ENCODE data around the gene STXBP5. TPM values are rescaled to one million over a fixed set of nuclear protein-coding genes. Genes with fewer than 3 reads are reported as not detected.

Gene STXBP5
- total RNA-seq, 4 donors from 2014 or later = 20.8 to 34.4 (median 23.1) TPM

DNA sequence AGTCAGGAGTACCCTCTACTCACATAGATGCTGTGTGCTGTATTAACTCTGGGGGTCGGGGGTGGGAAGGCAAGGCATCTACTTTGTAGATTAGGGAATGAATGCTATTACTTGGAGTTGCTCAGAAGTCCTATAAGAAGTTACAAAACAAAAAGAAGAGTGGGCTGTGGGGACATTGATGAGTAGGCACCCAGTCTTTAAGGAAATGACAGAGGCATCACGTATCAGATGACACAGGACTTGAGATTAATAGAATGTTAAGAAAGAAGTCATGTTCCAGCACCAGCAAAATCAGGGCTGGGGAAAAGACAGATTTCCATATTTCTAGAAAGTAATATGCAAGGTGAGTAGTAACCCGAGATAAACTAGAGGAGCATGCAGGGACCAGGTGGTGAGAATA, 19.0 kb upstream of the STXBP5 start:
- no peaks in the 10 kb centered on the region for H3K9me3 ChIP-seq
- H3K4me1 ChIP-seq = no peaks in the 10 kb centered on the region
- no peaks in the 10 kb centered on the region for H3K27me3 ChIP-seq
- H3K36me3 ChIP-seq = no peaks in the 10 kb centered on the region
- H3K27ac ChIP-seq = no peak overlapping the region
- H3K4me3 ChIP-seq = no peak overlapping the region
- WGBS, 2 donors (ENCODE audit: low coverage in 1 of 2) = 73 to 78% methylated on average over 2 to 3 of the region's 3 CpGs
- TF ChIP-seq, protein P1, sequence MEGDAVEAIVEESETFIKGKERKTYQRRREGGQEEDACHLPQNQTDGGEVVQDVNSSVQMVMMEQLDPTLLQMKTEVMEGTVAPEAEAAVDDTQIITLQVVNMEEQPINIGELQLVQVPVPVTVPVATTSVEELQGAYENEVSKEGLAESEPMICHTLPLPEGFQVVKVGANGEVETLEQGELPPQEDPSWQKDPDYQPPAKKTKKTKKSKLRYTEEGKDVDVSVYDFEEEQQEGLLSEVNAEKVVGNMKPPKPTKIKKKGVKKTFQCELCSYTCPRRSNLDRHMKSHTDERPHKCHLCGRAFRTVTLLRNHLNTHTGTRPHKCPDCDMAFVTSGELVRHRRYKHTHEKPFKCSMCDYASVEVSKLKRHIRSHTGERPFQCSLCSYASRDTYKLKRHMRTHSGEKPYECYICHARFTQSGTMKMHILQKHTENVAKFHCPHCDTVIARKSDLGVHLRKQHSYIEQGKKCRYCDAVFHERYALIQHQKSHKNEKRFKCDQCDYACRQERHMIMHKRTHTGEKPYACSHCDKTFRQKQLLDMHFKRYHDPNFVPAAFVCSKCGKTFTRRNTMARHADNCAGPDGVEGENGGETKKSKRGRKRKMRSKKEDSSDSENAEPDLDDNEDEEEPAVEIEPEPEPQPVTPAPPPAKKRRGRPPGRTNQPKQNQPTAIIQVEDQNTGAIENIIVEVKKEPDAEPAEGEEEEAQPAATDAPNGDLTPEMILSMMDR (IDR thresholded peaks at IDR 0.05) = no peak
- TF ChIP-seq POLR2A (IDR thresholded peaks at IDR 0.05) (no peak), POLR2AphosphoS5 (IDR thresholded peaks at IDR 0.05) (no peak), EP300 (IDR thresholded peaks at IDR 0.05) (no peak)
- no peak for ATAC-seq

DNA sequence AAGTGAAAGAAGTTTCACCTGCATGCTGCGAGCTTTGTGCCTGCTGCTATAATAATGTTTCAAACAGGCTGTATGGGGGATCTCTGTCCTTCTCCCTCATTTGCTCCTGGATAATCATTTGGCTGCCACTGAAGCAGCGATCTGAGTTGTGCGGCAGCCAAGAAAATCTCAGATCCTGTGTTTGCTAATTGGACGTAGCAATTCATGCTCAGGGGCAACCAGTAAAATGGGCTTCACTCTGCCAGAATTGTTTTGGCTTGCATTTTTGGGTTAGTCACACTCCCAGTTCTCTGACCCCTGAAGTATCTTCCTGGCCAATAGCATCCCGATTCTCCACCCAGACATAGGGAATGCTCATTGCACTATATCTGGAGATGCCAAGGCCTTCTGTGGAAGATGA, 13.7 kb upstream of the STXBP5 start:
- Histone ChIP-seq H3K27me3 (no peaks in the 10 kb centered on the region), H3K36me3 (no peaks in the 10 kb centered on the region), H3K27ac (no peak overlapping the region), H3K4me3 (no peak overlapping the region), H3K4me1 (no peaks in the 10 kb centered on the region), H3K9me3 (no peaks in the 10 kb centered on the region)
- TF ChIP-seq, protein P1 (IDR thresholded peaks at IDR 0.05) = no peak
- TF ChIP-seq POLR2AphosphoS5 (IDR thresholded peaks at IDR 0.05) (no peak), EP300 (IDR thresholded peaks at IDR 0.05) (no peak), POLR2A (IDR thresholded peaks at IDR 0.05) (no peak)
- 75 to 85% methylated on average over 4 to 5 of the region's 5 CpGs for WGBS, 2 donors (ENCODE audit: low coverage in 1 of 2)
- no peak for ATAC-seq

DNA sequence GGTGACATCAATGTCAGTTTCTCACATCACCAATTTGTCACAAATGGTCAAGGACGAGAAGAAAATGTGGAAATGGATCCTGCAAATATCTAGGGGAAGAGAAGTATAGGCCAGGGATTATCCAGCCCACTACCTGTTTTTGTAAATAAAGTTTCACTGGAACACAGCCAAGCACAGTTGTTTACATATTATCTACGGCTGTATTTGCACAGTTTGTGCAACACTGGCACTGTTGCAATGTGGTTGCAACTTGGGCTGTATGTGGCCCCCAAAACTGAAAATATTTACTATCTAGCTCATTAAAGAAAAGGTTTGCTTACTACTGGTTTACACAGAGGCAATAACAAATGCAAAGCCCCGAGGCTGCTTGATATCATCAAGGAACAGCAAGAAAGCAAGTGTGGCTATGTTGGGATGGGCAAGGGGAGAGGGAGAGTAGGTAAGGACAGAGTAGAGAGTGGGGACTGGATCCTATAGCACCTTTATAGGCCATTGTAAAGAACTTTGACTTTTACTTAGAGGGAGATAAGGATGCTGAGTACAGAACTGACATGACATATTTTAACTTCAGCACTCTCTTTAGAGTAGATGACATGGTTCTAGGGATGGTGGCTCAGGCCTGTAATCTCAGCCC, 11.8 kb upstream of the STXBP5 start:
- Histone ChIP-seq H3K4me3 (no peak overlapping the region), H3K9me3 (no peaks in the 10 kb centered on the region), H3K27ac (no peak overlapping the region), H3K27me3 (no peaks in the 10 kb centered on the region), H3K36me3 (no peaks in the 10 kb centered on the region), H3K4me1 (no peaks in the 10 kb centered on the region)
- TF ChIP-seq EP300 (IDR thresholded peaks at IDR 0.05) (no peak), POLR2AphosphoS5 (IDR thresholded peaks at IDR 0.05) (no peak), POLR2A (IDR thresholded peaks at IDR 0.05) (no peak)
- TF ChIP-seq, protein P1 (IDR thresholded peaks at IDR 0.05) = no peak
- WGBS, 2 donors (ENCODE audit: low coverage in 1 of 2) = 79 to 80% methylated on average over 3 of the region's 3 CpGs
- ATAC-seq = no peak

DNA sequence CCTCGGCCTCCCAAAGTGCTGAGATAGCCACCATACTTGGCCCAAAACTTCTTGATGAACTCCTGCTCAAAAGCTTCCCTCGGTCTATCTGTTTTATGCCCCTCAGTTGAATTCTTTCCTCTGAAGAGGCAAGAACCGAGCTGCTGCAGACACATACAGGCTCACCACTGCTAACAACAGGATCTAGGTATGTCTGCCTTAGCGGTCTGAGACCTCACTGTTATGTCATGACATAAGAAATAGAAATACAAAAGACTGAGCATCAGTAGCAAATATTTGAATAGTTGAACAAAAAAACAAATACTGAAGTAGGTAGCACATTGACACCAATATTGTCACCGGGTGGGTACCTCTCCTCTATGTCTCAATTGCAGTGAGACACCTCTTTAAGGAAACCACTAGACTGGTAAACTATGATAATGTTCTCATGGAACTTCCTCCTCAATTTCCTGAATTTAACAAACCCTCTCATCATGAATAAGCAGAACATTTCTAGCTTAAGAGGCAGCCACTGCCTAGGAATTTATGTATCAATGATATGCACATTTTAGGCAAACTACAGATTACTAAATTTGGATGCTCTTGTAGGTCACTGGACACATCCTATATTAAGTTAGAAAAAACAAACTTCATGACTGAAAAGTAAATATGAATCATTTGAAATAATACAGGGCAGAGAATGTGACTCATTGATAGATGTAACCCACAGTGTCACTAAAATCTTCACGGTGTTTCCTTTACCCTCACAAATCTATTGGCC, 9.4 kb upstream of the STXBP5 start:
- WGBS, 2 donors (ENCODE audit: low coverage in 1 of 2) = 83 to 92% methylated on average over 2 to 4 of the region's 6 CpGs
- no peaks in the 10 kb centered on the region for H3K9me3 ChIP-seq
- no peak for ATAC-seq

More for the DNA sequence above, 9.4 kb upstream of the STXBP5 start:
- Histone ChIP-seq H3K27ac (no peak overlapping the region), H3K4me3 (no peak overlapping the region), H3K4me1 (no peaks in the 10 kb centered on the region), H3K36me3 (no peaks in the 10 kb centered on the region), H3K27me3 (no peaks in the 10 kb centered on the region)
- TF ChIP-seq EP300 (IDR thresholded peaks at IDR 0.05) = no peak
- TF ChIP-seq, protein P1 (IDR thresholded peaks at IDR 0.05) = no peak
- no peak for TF ChIP-seq POLR2AphosphoS5 (IDR thresholded peaks at IDR 0.05)
- no peak for TF ChIP-seq POLR2A (IDR thresholded peaks at IDR 0.05)
